Testis (tissue), 2 donors: ENCODE results near the gene PRRX1.

Experiments used
- CTCF ChIP-seq, 3 experiments: fragments of 450-650 bp in 2 of 3; fragments of 200-600 bp in 1 of 3; sonication (generic) in 1 of 3; IDR thresholded peaks; one replicate each; pipeline ENCODE4 v1.5.1; 2016 to 2019; ENCODE audit warnings: antibody characterized with exemption in 3 of 3, mild to moderate bottlenecking in 2 of 3, moderate library complexity in 1 of 3
- POLR2A ChIP-seq: fragments of 450-650 bp; IDR thresholded peaks from one replicate; pipeline ENCODE4 v1.6.1; 2017; ENCODE audit warnings: antibody characterized with exemption, mild to moderate bottlenecking, moderate library complexity

- TF ChIP-seq CTCF (IDR thresholded peaks at IDR 0.05): peak in 2 of 3 experiments; percentile 52 to 69
- TF ChIP-seq POLR2A: no peak
Measured at GRCh38 chr1:170670802-170671628, 7.1 kb downstream of the PRRX1 start.
